GM18868 (cell line): Measurements from ENCODE around the gene TMEM217.

ENCODE experiments used
- ATAC-seq: cut with Tn5 transposase; IDR thresholded peaks from one replicate; pipeline ENCODE4 v1.9.1; 2021; ENCODE audit warnings: mild to moderate bottlenecking, moderate library complexity; ENCODE audit not compliant: unreplicated experiment

Gene TMEM217

GRCh38 chr6:37280162-37280887, 22.4 kb upstream of the TMEM217 start:
- no peak for ATAC-seq

GRCh38 chr6:37279366-37280134, 21.6 kb upstream of the TMEM217 start:
- no peak for ATAC-seq

- no peak for ATAC-seq
These were observed 19.1 kb upstream of the TMEM217 start for GRCh38 chr6:37277001-37277409.

- ATAC-seq, result no peak
These were observed 17.4 kb upstream of the TMEM217 start for GRCh38 chr6:37275350-37275749.

- ATAC-seq, result no peak
These were observed 15.7 kb upstream of the TMEM217 start for GRCh38 chr6:37273690-37274089.

GRCh38 chr6:37272834-37273566, 15.1 kb upstream of the TMEM217 start:
- ATAC-seq, result no peak

GRCh38 chr6:37269105-37269504, 11.2 kb upstream of the TMEM217 start:
- no peak for ATAC-seq

- ATAC-seq, result no peak
These were observed 7.9 kb upstream of the TMEM217 start for GRCh38 chr6:37265860-37266259.

GRCh38 chr6:37265001-37265400, 7.1 kb upstream of the TMEM217 start:
- no peak for ATAC-seq

- no peak for ATAC-seq
These were observed 4.6 kb upstream of the TMEM217 start for GRCh38 chr6:37262446-37263026.

- ATAC-seq, result no peak
These were observed 3.3 kb upstream of the TMEM217 start for GRCh38 chr6:37261198-37261597.

- no peak for ATAC-seq
These were observed 2.5 kb upstream of the TMEM217 start for GRCh38 chr6:37260444-37260843.

GRCh38 chr6:37260040-37260439, 2.1 kb upstream of the TMEM217 start:
- no peak for ATAC-seq

- no peak for ATAC-seq
These were observed 1.2 kb upstream of the TMEM217 start for GRCh38 chr6:37259191-37259590.

- ATAC-seq, result no peak
These were observed 611 bp upstream of the TMEM217 start for GRCh38 chr6:37258405-37259105.

- ATAC-seq, result no peak
These were observed 667 bp downstream of the TMEM217 start for GRCh38 chr6:37257320-37257633.

GRCh38 chr6:37256692-37257319, 1.1 kb downstream of the TMEM217 start:
- no peak for ATAC-seq

GRCh38 chr6:37254881-37255280, 3.1 kb downstream of the TMEM217 start:
- no peak for ATAC-seq

GRCh38 chr6:37253486-37254007, 4.4 kb downstream of the TMEM217 start:
- ATAC-seq, result no peak

GRCh38 chr6:37251211-37251780, 6.6 kb downstream of the TMEM217 start:
- ATAC-seq, result no peak
